Testis (tissue), 2 donors: ENCODE results near the gene ERI2.

Source experiments
- CTCF ChIP-seq, 3 experiments: fragments of 450-650 bp in 2 of 3; fragments of 200-600 bp in 1 of 3; sonication (generic) in 1 of 3; IDR thresholded peaks; one replicate each; pipeline ENCODE4 v1.5.1; 2016 to 2019; ENCODE audit warnings: antibody characterized with exemption in 3 of 3, mild to moderate bottlenecking in 2 of 3, moderate library complexity in 1 of 3
- POLR2A ChIP-seq: fragments of 450-650 bp; IDR thresholded peaks from one replicate; pipeline ENCODE4 v1.6.1; 2017; ENCODE audit warnings: antibody characterized with exemption, mild to moderate bottlenecking, moderate library complexity

GRCh38 chr16:20830372-20830771 lies 24.1 kb upstream of the ERI2 start:
- TF ChIP-seq CTCF (IDR thresholded peaks at IDR 0.05) (no peak), POLR2A (no peak)
